ENCODE measurements around the gene METAP1D. TPM values are rescaled to one million over a fixed set of nuclear protein-coding genes. Genes with fewer than 3 reads are reported as not detected.

The METAP1D gene
- total RNA-seq, 1 donor from 2014 or later, result 10.4 TPM

- no peaks in the 10 kb centered on the region for H3K9me3 Mint-ChIP-seq
- H3K4me1 Mint-ChIP-seq (ENCODE audit: unreplicated experiment), result peaks cover 31% of the 10 kb centered on the region
- H3K4me3 Mint-ChIP-seq, result peak overlapping the region; percentile 92
- H3K27me3 Mint-ChIP-seq, result peaks cover 100% of the 10 kb centered on the region
- no peak for DNase-seq (ENCODE audit: extremely low spot score, unreplicated experiment)
- peaks cover 9% of the 10 kb centered on the region for H3K36me3 Mint-ChIP-seq
- H3K27ac Mint-ChIP-seq, result no peak overlapping the region
- TF ChIP-seq CTCF (conservative IDR thresholded peaks at IDR 0.05), result no peak
Observed at GRCh38 chr2:172082944-172083627, 83.3 kb downstream of the METAP1D start.

- H3K27ac Mint-ChIP-seq, result peak overlapping the region; percentile 43
- no peaks in the 10 kb centered on the region for H3K9me3 Mint-ChIP-seq
- H3K4me3 Mint-ChIP-seq, result peak overlapping the region; percentile 92
- H3K4me1 Mint-ChIP-seq (ENCODE audit: unreplicated experiment), result peaks cover 38% of the 10 kb centered on the region
- peaks cover 100% of the 10 kb centered on the region for H3K27me3 Mint-ChIP-seq
- no peak for TF ChIP-seq CTCF (conservative IDR thresholded peaks at IDR 0.05)
- H3K36me3 Mint-ChIP-seq, result peaks cover 10% of the 10 kb centered on the region
- DNase-seq (ENCODE audit: extremely low spot score, unreplicated experiment), result no peak
Observed at GRCh38 chr2:172083628-172084394, 84.1 kb downstream of the METAP1D start.

GRCh38 chr2:172084395-172084644 lies 84.6 kb downstream of the METAP1D start:
- peaks cover 100% of the 10 kb centered on the region for H3K27me3 Mint-ChIP-seq
- H3K4me3 Mint-ChIP-seq, result peak overlapping the region; percentile 92
- peaks cover 10% of the 10 kb centered on the region for H3K36me3 Mint-ChIP-seq
- TF ChIP-seq CTCF (conservative IDR thresholded peaks at IDR 0.05), result no peak
- no peaks in the 10 kb centered on the region for H3K9me3 Mint-ChIP-seq
- peaks cover 39% of the 10 kb centered on the region for H3K4me1 Mint-ChIP-seq (ENCODE audit: unreplicated experiment)
- H3K27ac Mint-ChIP-seq, result peak overlapping the region; percentile 43
- no peak for DNase-seq (ENCODE audit: extremely low spot score, unreplicated experiment)

GRCh38 chr2:172084645-172085459 lies 85.1 kb downstream of the METAP1D start:
- H3K27ac Mint-ChIP-seq, result peak overlapping the region; percentile 88
- no peak for TF ChIP-seq CTCF (conservative IDR thresholded peaks at IDR 0.05)
- peak; percentile 90 for DNase-seq (ENCODE audit: extremely low spot score, unreplicated experiment)
- H3K4me1 Mint-ChIP-seq (ENCODE audit: unreplicated experiment), result peaks cover 39% of the 10 kb centered on the region
- peaks cover 100% of the 10 kb centered on the region for H3K27me3 Mint-ChIP-seq
- peak overlapping the region; percentile 92 for H3K4me3 Mint-ChIP-seq
- no peaks in the 10 kb centered on the region for H3K9me3 Mint-ChIP-seq
- H3K36me3 Mint-ChIP-seq, result peaks cover 7% of the 10 kb centered on the region

- Mint-ChIP-seq H3K9me3 (no peaks in the 10 kb centered on the region), H3K27ac (peak within 1 kb of the TSS; percentile 88), H3K4me1 (ENCODE audit: unreplicated experiment) (peaks cover 31% of the 10 kb centered on the region), H3K27me3 (peaks cover 100% of the 10 kb centered on the region), H3K36me3 (peaks cover 3% of the 10 kb centered on the region), H3K4me3 (peak within 1 kb of the TSS; percentile 92)
- no peak for TF ChIP-seq CTCF (conservative IDR thresholded peaks at IDR 0.05)
- DNase-seq (ENCODE audit: extremely low spot score, unreplicated experiment), result no peak
Observed at GRCh38 chr2:172085460-172086159, 85.9 kb downstream of the METAP1D start, which contains the start of gene DLX1. DLX1 (plus strand) TSS chr2:172085507; CDS start chr2:172085678, 171 bp downstream.
